ENCODE data around the gene LEKR1.

DNA sequence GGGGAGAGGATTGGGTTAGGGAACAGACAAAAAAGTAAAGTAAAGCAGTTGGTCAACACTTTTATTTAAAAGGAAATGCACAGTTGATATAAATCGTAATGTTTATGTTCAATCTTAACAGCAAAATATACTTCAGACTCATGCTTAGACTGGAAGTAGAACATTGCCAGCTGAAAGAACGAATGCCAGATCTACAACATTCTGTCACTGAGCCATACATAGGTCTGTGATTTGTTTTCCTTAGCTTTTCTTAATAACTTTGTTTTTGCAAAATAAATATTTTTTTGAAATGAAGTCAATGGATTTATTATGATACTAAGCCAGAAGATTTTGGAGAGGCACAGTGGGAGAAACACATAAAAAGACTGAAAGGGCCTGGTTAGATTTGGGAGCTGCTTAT is 62.0 kb downstream of the LEKR1 start:
- TF ChIP-seq ZNF274 (IDR thresholded peaks at IDR 0.05; ENCODE audit: low read depth, low read length) (no peak), SUZ12 (IDR thresholded peaks at IDR 0.05; ENCODE audit: extremely low read depth, insufficient read depth, insufficient read length) (no peak)
